OCI-LY7 (cell line): ENCODE results near the gene NOL4L. TPM values are rescaled to one million over a fixed set of nuclear protein-coding genes. Genes with fewer than 3 reads are reported as not detected.

Source experiments
- BruUV-seq: library from RNA; stranded (reverse); fragments of 400-500 nt; replicated peaks from 2 replicates; lab custom pipeline; 2021; lab: Mats Ljungman, UMichigan
- CTCF ChIA-PET: fragments of 300-600 bp; sonication (Branson Sonifier 250); formaldehyde crosslinking; loops from one replicate; lab custom pipeline; 2022; ENCODE audit warnings: antibody characterized with exemption; ENCODE audit not compliant: unreplicated experiment; lab: Charles Lee
- POLR2A ChIA-PET: fragments of 300-600 bp; sonication (Branson Sonifier 250); formaldehyde crosslinking; loops from one replicate; lab custom pipeline; 2022; ENCODE audit warnings: antibody characterized with exemption; lab: Charles Lee
- DNase-seq: peaks from one replicate; pipeline ENCODE4 v3.0.0-alpha.2; 2015; ENCODE audit warnings: low spot score
- H2AFZ ChIP-seq: fragments of 200-600 bp; sonication (generic), shearing (Covaris generic); 2 replicates; pipeline ENCODE4 v1.6.1; 2014; ENCODE audit warnings: mild to moderate bottlenecking, antibody characterized with exemption, low read length, moderate library complexity
- H3K27ac ChIP-seq: fragments of 200-600 bp; sonication (generic); 2 replicates; pipeline ENCODE4 v1.5.1; 2014; ENCODE audit warnings: mixed run types, low read depth, mild to moderate bottlenecking, moderate library complexity, low read length, inconsistent platforms; ENCODE audit not compliant: poor library complexity, severe bottlenecking
- H3K36me3 ChIP-seq: fragments of 200-600 bp; sonication (generic); 2 replicates; pipeline ENCODE4 v1.6.1; 2014; ENCODE audit warnings: mild to moderate bottlenecking, antibody characterized with exemption, low read length, moderate library complexity, mixed read lengths; ENCODE audit not compliant: insufficient read depth
- H3K4me1 ChIP-seq: fragments of 200-600 bp; sonication (generic); 2 replicates; pipeline ENCODE4 v1.5.1; 2014; ENCODE audit warnings: mild to moderate bottlenecking, low read length; ENCODE audit not compliant: insufficient read depth, poor library complexity, severe bottlenecking
- H3K4me2 ChIP-seq: fragments of 200-600 bp; sonication (generic); 2 replicates; pipeline ENCODE4 v1.6.1; 2014; ENCODE audit warnings: mild to moderate bottlenecking, low read length
- H3K4me3 ChIP-seq: fragments of 200-600 bp; sonication (generic); 2 replicates; pipeline ENCODE4 v1.5.1; 2014; ENCODE audit warnings: mild to moderate bottlenecking, low read depth, low read length; ENCODE audit not compliant: poor library complexity, severe bottlenecking
- H3K79me2 ChIP-seq: fragments of 200-600 bp; sonication (generic); 2 replicates; pipeline ENCODE4 v1.6.1; 2016; ENCODE audit warnings: low read depth, mild to moderate bottlenecking, low read length, moderate library complexity, mixed read lengths; ENCODE audit not compliant: insufficient read depth
- H3K9me2 ChIP-seq: fragments of 200-600 bp; sonication (generic); 2 replicates; pipeline ENCODE4 v1.6.1; 2016; ENCODE audit warnings: mild to moderate bottlenecking, low read length, mixed read lengths; ENCODE audit not compliant: insufficient read depth
- H3K9me3 ChIP-seq: fragments of 200-600 bp; sonication (generic); 2 replicates; pipeline ENCODE4 v1.6.1; 2014; ENCODE audit warnings: mild to moderate bottlenecking, mixed run types, low read length, mixed read lengths
- H4K20me1 ChIP-seq: fragments of 200-600 bp; sonication (generic); 2 replicates; pipeline ENCODE4 v1.6.1; 2014; ENCODE audit warnings: mild to moderate bottlenecking, antibody characterized with exemption, low read length, moderate library complexity, mixed read lengths; ENCODE audit not compliant: insufficient read depth
- CTCF ChIP-seq: fragments of 200-600 bp; sonication (generic); conservative IDR thresholded peaks from 2 replicates; pipeline ENCODE4 v1.5.1; 2014; ENCODE audit warnings: mild to moderate bottlenecking, antibody characterized with exemption, low read length, moderate library complexity, mixed read lengths
- EZH2phosphoT487 ChIP-seq: fragments of 200-600 bp; sonication (generic); IDR thresholded peaks from 2 replicates; pipeline ENCODE4 v1.6.1; 2018; ENCODE audit warnings: low read depth, borderline replicate concordance, mild to moderate bottlenecking, mixed run types, antibody characterized with exemption, low read length, moderate library complexity, mixed read lengths
- intact Hi-C: fragments of 100-400 bp; cut with micrococcal nuclease; formaldehyde crosslinking; loops from one replicate; pipeline ENCODE4 v1.10.0; 2022; ENCODE audit not compliant: unreplicated experiment
- total RNA-seq, 2 experiments: library from RNA; depleted of rRNA in 1 of 2; stranded (reverse); fragments of >200 nt in 1 of 2; shearing (Covaris generic) in 1 of 2; gene quantifications; 2 replicates each; pipeline ENCODE4 v1.2.3, GENCODE V29; 2014 to 2022

Gene NOL4L
- total RNA-seq, 2 experiments from 2014 or later: 3.9 to 4.2 TPM

- ChIA-PET CTCF (no interaction called here), POLR2A (no interaction called here)
- intact Hi-C loops: no loop called here
- TF ChIP-seq EZH2phosphoT487 (no peak), CTCF (no peak)
- Histone ChIP-seq H3K4me3 (no peak overlapping the region), H3K9me2 (no peaks in the 10 kb centered on the region), H3K36me3 (no peaks in the 10 kb centered on the region), H3K27ac (no peak overlapping the region), H3K4me2 (no peak overlapping the region), H4K20me1 (no peaks in the 10 kb centered on the region), H3K79me2 (no peaks in the 10 kb centered on the region), H3K4me1 (no peaks in the 10 kb centered on the region), H2AFZ (no peak overlapping the region), H3K9me3 (no peaks in the 10 kb centered on the region)
- no peak for DNase-seq
- no TSS peak for BruUV-seq
These were observed 112.4 kb downstream of the NOL4L start for GRCh38 chr20:32472581-32473207.

- Histone ChIP-seq H4K20me1 (no peaks in the 10 kb centered on the region), H3K9me2 (no peaks in the 10 kb centered on the region), H3K36me3 (no peaks in the 10 kb centered on the region), H3K9me3 (no peaks in the 10 kb centered on the region), H3K4me2 (no peak overlapping the region), H3K27ac (no peak overlapping the region), H3K79me2 (no peaks in the 10 kb centered on the region), H2AFZ (no peak overlapping the region), H3K4me1 (no peaks in the 10 kb centered on the region), H3K4me3 (no peak overlapping the region)
- TF ChIP-seq EZH2phosphoT487: no peak
- TF ChIP-seq CTCF: no peak
- ChIA-PET CTCF (interaction anchor here (0.6 to 1.2 kb wide), 2 partner anchors 13 to 491 kb away, joined by 3 to 8 read pairs; no protein-coding TSS in a partner anchor), POLR2A (interaction anchor here (0.6 kb wide), 1 partner anchor 29 kb away, joined by 4 read pairs; no protein-coding TSS in a partner anchor)
- intact Hi-C loops: loop anchor here (1.0 kb wide), 1 partner anchor 182 kb away; no protein-coding TSS in a partner anchor
- BruUV-seq: no TSS peak
- DNase-seq: no peak
These were observed 114.2 kb downstream of the NOL4L start for GRCh38 chr20:32470940-32471339.
